BLaER1 (cell line): ENCODE data around the gene EPC2.
A peak's percentile ranks its signal among the peaks of the same experiment; 100 is the strongest.

ENCODE experiments used
- H3K27ac ChIP-seq: shearing (Covaris generic); formaldehyde crosslinking; 2 replicates; pipeline ENCODE4 v1.8.1; 2022
- H3K27me3 ChIP-seq: shearing (Covaris generic); formaldehyde crosslinking; 2 replicates; pipeline ENCODE4 v1.8.1; 2022
- H3K36me3 ChIP-seq: shearing (Covaris generic); formaldehyde crosslinking; 2 replicates; pipeline ENCODE4 v1.8.1; 2022
- H3K4me1 ChIP-seq: shearing (Covaris generic); formaldehyde crosslinking; 2 replicates; pipeline ENCODE4 v1.8.1; 2022
- H3K4me2 ChIP-seq: shearing (Covaris generic); formaldehyde crosslinking; 2 replicates; pipeline ENCODE4 v1.8.1; 2022
- H3K4me3 ChIP-seq: shearing (Covaris generic); formaldehyde crosslinking; 2 replicates; pipeline ENCODE4 v1.8.1; 2022
- H3K9ac ChIP-seq: shearing (Covaris generic); formaldehyde crosslinking; 2 replicates; pipeline ENCODE4 v1.8.1; 2022
- H3K9me3 ChIP-seq: shearing (Covaris generic); formaldehyde crosslinking; 2 replicates; pipeline ENCODE4 v1.8.1; 2022
- H4K20me1 ChIP-seq: shearing (Covaris generic); formaldehyde crosslinking; 2 replicates; pipeline ENCODE4 v1.8.1; 2022
- Cebpa-rat ChIP-seq: shearing (Covaris generic); IDR thresholded peaks from 2 replicates; pipeline ENCODE4 v1.8.1; 2022

The EPC2 gene

DNA sequence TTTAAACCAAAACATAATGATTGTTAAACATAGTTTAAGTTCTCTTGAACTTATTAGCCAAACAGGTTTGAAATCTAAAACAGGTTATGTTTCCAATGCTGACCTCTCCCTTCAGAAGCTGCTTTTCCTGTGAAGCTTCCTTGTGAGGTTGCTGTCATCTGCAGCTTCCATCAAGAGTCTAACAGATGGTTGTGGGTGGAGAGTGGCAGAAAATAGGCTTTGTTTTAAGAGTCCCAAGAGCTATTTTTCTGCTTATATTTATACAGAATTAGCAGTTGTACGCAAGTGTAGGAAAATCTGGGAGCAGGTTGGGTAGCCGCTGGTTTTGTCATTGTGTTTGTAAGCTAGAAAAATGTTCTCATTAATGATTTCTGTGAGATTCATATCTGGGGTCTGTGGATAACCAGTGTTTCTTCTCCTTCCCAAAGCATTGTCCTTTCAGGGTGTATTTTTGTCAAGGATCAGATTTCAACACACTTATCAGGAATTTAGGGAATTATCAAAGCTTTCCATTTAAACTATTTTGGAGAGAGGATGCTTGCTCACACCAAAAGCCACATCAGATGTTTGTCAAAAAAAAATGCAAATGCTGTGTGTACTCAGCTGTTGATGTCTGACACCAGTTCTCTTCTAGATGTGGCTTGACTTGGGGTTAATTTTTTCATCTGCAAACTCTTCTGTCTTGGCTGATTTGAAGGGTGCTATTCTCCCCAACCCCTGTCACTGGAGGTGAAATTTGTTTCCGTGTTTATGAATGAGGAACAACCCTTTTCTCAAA lies 152.4 kb downstream of the EPC2 start:
- Histone ChIP-seq H3K4me2 (no peak overlapping the region), H3K36me3 (no peaks in the 10 kb centered on the region), H3K9ac (no peak overlapping the region), H3K9me3 (no peaks in the 10 kb centered on the region), H4K20me1 (no peaks in the 10 kb centered on the region), H3K4me1 (no peaks in the 10 kb centered on the region), H3K27me3 (no peaks in the 10 kb centered on the region), H3K4me3 (no peak overlapping the region), H3K27ac (no peak overlapping the region)
- no peak for TF ChIP-seq Cebpa-rat

DNA sequence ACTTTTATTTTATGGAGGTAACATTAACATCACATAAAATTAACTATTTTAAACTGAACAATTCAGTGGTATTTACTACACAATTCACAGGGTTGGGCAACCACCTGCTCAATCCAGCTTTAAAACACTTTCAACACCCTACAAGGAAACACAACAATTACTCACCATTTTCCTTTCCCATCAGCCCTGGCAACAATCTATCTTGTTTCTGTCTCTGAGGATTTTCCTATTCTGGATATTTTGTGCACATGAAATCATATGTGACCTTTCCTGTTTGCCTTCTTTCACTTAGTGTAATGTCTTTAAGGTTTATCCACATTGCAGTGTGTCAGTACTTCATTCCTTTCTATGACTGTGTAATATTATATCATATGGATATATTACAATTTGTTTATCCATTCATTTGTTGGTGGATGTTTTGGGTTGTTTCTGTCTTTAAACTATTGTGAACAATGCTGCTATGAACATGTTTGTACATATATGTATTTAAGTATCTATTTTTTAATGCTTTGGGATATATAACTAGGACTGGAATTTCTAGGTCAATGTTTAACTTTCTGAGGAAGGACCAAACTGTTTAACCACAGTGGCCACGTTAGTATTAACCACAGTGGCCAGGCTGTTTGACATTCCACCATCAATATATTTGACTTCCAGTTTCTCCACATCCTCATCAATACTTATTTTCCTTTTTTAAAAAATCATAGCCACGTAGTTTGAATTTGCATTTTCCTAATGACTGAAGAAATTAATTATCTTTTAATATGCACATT lies 158.1 kb downstream of the EPC2 start:
- no peaks in the 10 kb centered on the region for H3K4me1 ChIP-seq
- no peak overlapping the region for H3K27ac ChIP-seq
- H4K20me1 ChIP-seq: no peaks in the 10 kb centered on the region
- H3K36me3 ChIP-seq: no peaks in the 10 kb centered on the region
- no peak overlapping the region for H3K4me2 ChIP-seq
- H3K27me3 ChIP-seq: no peaks in the 10 kb centered on the region
- H3K4me3 ChIP-seq: no peak overlapping the region
- H3K9ac ChIP-seq: no peak overlapping the region
- TF ChIP-seq Cebpa-rat: no peak
- peaks cover 15% of the 10 kb centered on the region for H3K9me3 ChIP-seq

DNA sequence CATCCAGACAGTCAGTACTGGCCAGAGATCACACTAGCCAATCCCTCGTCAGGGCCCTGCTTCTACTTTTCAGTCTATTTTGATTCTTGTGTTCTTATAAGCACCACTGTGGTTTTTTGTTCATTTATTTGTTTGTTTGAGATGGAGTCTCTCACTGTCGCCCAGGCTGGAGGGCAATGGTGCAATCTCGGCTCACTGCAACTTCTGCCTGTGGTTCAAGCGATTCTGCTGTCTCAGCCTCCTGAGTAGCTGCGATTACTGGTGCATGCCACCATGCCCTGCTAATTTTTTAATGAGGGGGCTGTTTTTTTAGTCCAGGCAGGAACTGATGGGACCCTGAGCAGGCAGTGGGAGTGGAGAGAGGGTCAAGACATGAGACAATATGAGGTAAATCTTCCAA lies 165.5 kb downstream of the EPC2 start:
- Histone ChIP-seq H3K4me3 (no peak overlapping the region), H3K4me1 (peaks cover 21% of the 10 kb centered on the region), H3K9me3 (peaks cover 15% of the 10 kb centered on the region), H3K27me3 (no peaks in the 10 kb centered on the region), H3K27ac (no peak overlapping the region), H4K20me1 (no peaks in the 10 kb centered on the region), H3K9ac (no peak overlapping the region), H3K4me2 (no peak overlapping the region), H3K36me3 (no peaks in the 10 kb centered on the region)
- no peak for TF ChIP-seq Cebpa-rat

DNA sequence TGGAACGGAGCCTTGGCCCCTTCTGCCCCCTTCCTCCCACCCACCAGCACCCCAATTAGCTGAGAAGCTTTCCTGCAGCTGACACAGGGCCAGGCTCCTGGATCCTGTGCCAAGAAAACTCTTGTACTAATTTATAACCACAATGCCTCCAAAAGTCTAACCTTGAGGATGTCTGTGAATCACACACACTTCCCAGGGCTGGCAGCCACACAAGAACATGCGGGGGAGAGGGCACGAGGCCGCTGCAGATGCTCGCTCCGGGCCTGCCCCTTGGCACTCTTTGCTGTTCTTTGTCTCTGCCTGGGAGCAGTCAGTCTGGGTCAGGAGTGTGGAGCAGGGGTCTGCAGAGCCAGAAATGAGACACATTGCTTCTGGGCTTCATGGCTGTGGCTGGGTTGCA lies 167.8 kb downstream of the EPC2 start:
- Histone ChIP-seq H3K27me3 (no peaks in the 10 kb centered on the region), H3K36me3 (no peaks in the 10 kb centered on the region), H3K4me3 (no peak overlapping the region), H4K20me1 (no peaks in the 10 kb centered on the region), H3K4me2 (no peak overlapping the region), H3K9me3 (no peaks in the 10 kb centered on the region), H3K9ac (no peak overlapping the region), H3K27ac (no peak overlapping the region), H3K4me1 (peaks cover 21% of the 10 kb centered on the region)
- no peak for TF ChIP-seq Cebpa-rat

DNA sequence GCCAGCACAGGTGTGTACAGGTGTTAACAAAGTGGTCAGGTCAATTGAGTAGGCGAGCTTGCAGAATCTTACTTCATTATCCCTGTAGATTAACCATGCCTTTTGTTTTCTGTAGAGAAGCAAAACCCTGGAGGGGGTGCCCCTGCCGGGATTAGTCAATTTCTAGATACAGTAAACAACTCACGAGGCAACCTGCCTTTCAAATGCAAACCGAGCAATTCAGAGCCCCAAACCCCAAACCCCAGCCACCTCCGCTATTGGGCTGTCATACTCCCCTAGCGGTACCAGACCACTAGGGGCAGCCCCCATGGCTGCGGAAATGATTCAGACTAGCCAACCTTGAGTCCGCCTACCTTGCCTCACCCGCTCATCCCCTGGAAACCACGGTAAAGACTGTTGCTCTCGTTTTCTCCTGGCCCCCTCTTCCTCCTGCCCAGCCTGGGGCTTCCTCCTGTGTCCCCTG lies 169.1 kb downstream of the EPC2 start:
- Histone ChIP-seq H3K27me3 (no peaks in the 10 kb centered on the region), H3K27ac (peak overlapping the region; percentile 15), H4K20me1 (no peaks in the 10 kb centered on the region), H3K36me3 (no peaks in the 10 kb centered on the region), H3K4me1 (peaks cover 21% of the 10 kb centered on the region), H3K4me2 (peak overlapping the region; percentile 71), H3K4me3 (no peak overlapping the region), H3K9me3 (no peaks in the 10 kb centered on the region), H3K9ac (no peak overlapping the region)
- TF ChIP-seq Cebpa-rat: no peak

DNA sequence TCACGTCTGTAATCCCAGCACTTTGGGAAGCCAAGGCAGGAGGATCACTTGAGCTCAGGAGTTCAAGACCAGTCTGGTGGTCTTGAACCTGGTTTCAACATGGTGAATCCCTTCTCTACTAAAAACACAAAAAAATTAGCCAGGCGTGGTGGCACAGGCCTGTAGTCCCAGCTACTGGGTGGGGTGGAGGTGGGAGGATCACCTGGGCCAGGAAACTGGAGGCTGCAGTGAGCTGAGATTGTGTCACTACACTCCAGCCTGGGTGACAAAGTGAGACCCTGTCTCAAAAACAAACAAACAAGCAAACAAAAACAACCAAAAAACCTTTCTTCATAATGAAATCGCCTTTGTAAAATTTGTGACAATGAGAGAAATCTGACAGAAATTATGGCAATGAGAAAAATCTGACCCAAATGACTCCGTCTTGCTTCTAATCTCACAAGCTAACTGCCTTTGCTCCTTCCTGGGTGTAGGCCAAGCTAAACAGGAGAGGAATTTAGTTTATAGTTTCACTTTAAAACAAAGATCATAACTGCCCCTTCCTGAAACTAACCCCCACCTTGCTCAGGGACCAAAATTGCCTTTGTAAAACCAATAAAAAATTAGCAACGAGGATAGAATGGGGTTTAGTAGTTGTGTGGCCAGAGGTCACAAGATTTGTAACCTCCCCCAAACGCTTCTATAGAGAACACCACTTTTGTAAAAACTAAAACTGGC lies 169.8 kb downstream of the EPC2 start:
- peaks cover 21% of the 10 kb centered on the region for H3K4me1 ChIP-seq
- H3K9ac ChIP-seq: no peak overlapping the region
- H3K27me3 ChIP-seq: no peaks in the 10 kb centered on the region
- no peak overlapping the region for H3K4me3 ChIP-seq
- no peaks in the 10 kb centered on the region for H4K20me1 ChIP-seq
- H3K27ac ChIP-seq: peak overlapping the region; percentile 15; the same call in 1 of the 2 replicates
- no peaks in the 10 kb centered on the region for H3K36me3 ChIP-seq
- H3K4me2 ChIP-seq: peak overlapping the region; percentile 71
- no peaks in the 10 kb centered on the region for H3K9me3 ChIP-seq
- TF ChIP-seq Cebpa-rat: no peak

DNA sequence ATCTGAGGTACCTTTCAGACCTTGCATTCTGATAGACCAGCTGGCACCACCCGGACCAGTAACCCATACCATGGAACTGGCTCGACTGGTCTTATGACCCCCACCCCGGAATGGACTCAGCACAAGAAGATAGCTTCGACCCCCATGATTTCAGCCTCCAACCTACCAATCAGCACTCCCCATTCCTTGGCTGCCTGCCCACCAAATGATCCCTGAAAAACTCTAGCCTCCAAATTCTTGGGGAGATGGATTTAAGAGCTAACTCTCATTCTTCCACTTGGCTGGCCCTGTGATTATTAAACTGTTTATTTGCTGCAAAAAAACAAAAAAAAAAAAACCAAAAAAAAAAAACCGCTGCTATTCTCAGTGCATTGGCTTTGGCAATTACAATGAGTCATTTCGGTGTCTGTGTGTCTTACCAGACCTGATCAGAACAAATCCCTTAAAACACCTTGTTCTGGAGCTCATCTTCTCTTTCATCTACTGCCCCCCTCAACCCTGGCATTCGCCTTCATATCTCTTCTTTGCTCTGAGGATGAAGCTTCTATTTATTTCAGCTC lies 170.4 kb downstream of the EPC2 start:
- Histone ChIP-seq H3K9me3 (no peaks in the 10 kb centered on the region), H3K36me3 (no peaks in the 10 kb centered on the region), H3K4me3 (no peak overlapping the region), H4K20me1 (no peaks in the 10 kb centered on the region), H3K4me2 (0 out of 2 replicates have a peak overlapping the region, but pooled peaks have one; percentile 71), H3K4me1 (peaks cover 21% of the 10 kb centered on the region), H3K27me3 (no peaks in the 10 kb centered on the region), H3K27ac (no peak overlapping the region), H3K9ac (no peak overlapping the region)
- TF ChIP-seq Cebpa-rat: no peak

DNA sequence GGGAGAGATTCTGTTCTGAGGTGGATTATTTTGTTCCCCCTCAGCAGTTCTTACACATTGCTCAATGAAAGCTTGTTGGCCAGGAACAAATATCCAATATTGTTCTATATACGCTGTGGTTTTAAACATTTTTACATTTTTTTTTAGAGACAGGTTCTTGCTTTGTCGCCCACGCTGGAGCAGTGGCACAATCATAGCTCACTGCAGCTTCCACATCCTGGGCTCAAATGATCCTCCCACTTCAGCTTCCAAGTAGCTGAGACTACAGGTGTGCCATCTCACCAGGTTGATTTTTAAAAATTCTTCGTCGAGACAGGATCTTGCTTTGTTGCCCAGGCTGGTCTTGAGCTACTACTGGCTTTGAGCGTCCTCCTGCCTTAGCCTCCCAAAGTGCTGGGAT lies 171.6 kb downstream of the EPC2 start:
- no peaks in the 10 kb centered on the region for H3K36me3 ChIP-seq
- no peaks in the 10 kb centered on the region for H4K20me1 ChIP-seq
- no peak overlapping the region for H3K4me2 ChIP-seq
- no peaks in the 10 kb centered on the region for H3K27me3 ChIP-seq
- no peak for TF ChIP-seq Cebpa-rat
- H3K9me3 ChIP-seq: no peaks in the 10 kb centered on the region
- no peak overlapping the region for H3K4me3 ChIP-seq
- peaks cover 21% of the 10 kb centered on the region for H3K4me1 ChIP-seq
- H3K27ac ChIP-seq: no peak overlapping the region
- no peak overlapping the region for H3K9ac ChIP-seq

DNA sequence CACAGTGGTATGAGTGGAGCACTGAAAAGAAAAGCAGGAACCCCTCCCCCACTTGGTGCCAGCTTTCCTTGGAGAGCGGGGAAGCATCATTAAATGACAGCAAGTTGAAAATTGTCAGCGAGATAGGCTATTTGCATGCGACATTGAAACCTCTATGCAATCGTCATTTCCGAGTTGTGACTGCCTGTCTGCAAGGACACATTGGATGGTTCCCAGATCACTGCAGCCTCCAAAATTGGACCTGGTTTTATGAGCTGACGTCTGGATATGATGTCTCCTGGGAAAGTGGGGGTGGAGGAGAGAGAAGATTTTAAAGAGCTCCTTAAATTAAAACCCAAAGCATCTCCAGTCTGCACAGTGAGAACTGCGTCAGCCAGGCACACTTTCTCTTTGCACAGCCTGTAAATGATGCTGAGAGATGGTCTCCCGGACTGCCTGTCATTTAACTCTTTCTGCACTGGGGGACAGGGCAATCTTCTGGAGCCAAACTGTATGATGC lies 172.7 kb downstream of the EPC2 start:
- H3K27ac ChIP-seq: no peak overlapping the region
- no peaks in the 10 kb centered on the region for H4K20me1 ChIP-seq
- no peak overlapping the region for H3K9ac ChIP-seq
- peaks cover 21% of the 10 kb centered on the region for H3K4me1 ChIP-seq
- H3K9me3 ChIP-seq: no peaks in the 10 kb centered on the region
- no peaks in the 10 kb centered on the region for H3K36me3 ChIP-seq
- H3K27me3 ChIP-seq: no peaks in the 10 kb centered on the region
- TF ChIP-seq Cebpa-rat: no peak
- no peak overlapping the region for H3K4me3 ChIP-seq
- no peak overlapping the region for H3K4me2 ChIP-seq
